Neuronal stem cell (in vitro differentiated cells): ENCODE results near the gene ATRX.
A peak's percentile ranks its signal among the peaks of the same experiment; 100 is the strongest.

Source experiments
- DNase-seq: peaks from one replicate; pipeline ENCODE4 v3.0.0-alpha.2; 2013; ENCODE audit warnings: low spot score
- H2AFZ ChIP-seq: one replicate; pipeline ENCODE4 v1.6.1; 2013; ENCODE audit warnings: mild to moderate bottlenecking, low read length, inconsistent platforms
- H2AK5ac ChIP-seq: 2 replicates; pipeline ENCODE4 v1.6.1; 2013; ENCODE audit warnings: low read depth, mild to moderate bottlenecking, inconsistent platforms, low read length, moderate library complexity, mixed read lengths
- H2BK120ac ChIP-seq: 2 replicates; pipeline ENCODE4 v1.6.1; 2013; ENCODE audit warnings: low read depth, mild to moderate bottlenecking, inconsistent platforms, low read length, moderate library complexity, mixed read lengths
- H2BK12ac ChIP-seq: one replicate; pipeline ENCODE4 v1.6.1; 2013; ENCODE audit warnings: low read length, inconsistent platforms
- H2BK15ac ChIP-seq: 2 replicates; pipeline ENCODE4 v1.6.1; 2013; ENCODE audit warnings: mild to moderate bottlenecking, low read length, inconsistent platforms, mixed read lengths
- H2BK5ac ChIP-seq: one replicate; pipeline ENCODE4 v1.6.1; 2013; ENCODE audit warnings: inconsistent platforms, mild to moderate bottlenecking, low read length, moderate library complexity
- H3K14ac ChIP-seq: one replicate; pipeline ENCODE4 v1.6.1; 2013; ENCODE audit warnings: low read length, inconsistent platforms
- H3K18ac ChIP-seq: 2 replicates; pipeline ENCODE4 v1.6.1; 2013; ENCODE audit warnings: low read length, inconsistent platforms
- H3K23ac ChIP-seq: 2 replicates; pipeline ENCODE4 v1.6.1; 2013; ENCODE audit warnings: low read depth, mild to moderate bottlenecking, mixed read lengths, low read length, inconsistent platforms; ENCODE audit not compliant: poor library complexity
- H3K27ac ChIP-seq: replicated peaks from 3 replicates; pipeline ENCODE4 v1.5.1; 2013; ENCODE audit warnings: low read length, inconsistent platforms
- H3K27me3 ChIP-seq, 3 experiments: 2 replicates each; pipeline ENCODE4 v1.6.1; 2013; ENCODE audit warnings: low read length in 3 of 3, mild to moderate bottlenecking in 2 of 3, inconsistent platforms in 1 of 3, low read depth in 1 of 3, mixed read lengths in 1 of 3, moderate library complexity in 1 of 3; ENCODE audit not compliant: control insufficient read depth in 3 of 3, insufficient read depth in 3 of 3
- H3K36me3 ChIP-seq, 2 donors: replicated peaks in 1 of 2; 2 replicates each; pipeline ENCODE4 v1.6.1; 2013; ENCODE audit warnings: low read length in 2 of 2; ENCODE audit not compliant: control insufficient read depth in 2 of 2, insufficient read depth in 2 of 2
- H3K4ac ChIP-seq: 2 replicates; pipeline ENCODE4 v1.6.1; 2013; ENCODE audit warnings: inconsistent platforms, mild to moderate bottlenecking, low read length, moderate library complexity
- H3K4me1 ChIP-seq, 2 donors: 1 replicate in 1 of 2; 2 replicates in 1 of 2; pipeline ENCODE4 v1.6.1; 2013; ENCODE audit warnings: low read length in 2 of 2, low read depth in 1 of 2; ENCODE audit not compliant: control insufficient read depth in 2 of 2, insufficient read depth in 1 of 2
- H3K4me2 ChIP-seq: one replicate; pipeline ENCODE4 v1.6.1; 2013; ENCODE audit warnings: mild to moderate bottlenecking, low read length, inconsistent platforms; ENCODE audit not compliant: insufficient read depth, poor library complexity, severe bottlenecking
- H3K4me3 ChIP-seq, 2 donors: 2 replicates each; pipeline ENCODE4 v1.5.1; 2013; ENCODE audit warnings: low read length in 2 of 2, mild to moderate bottlenecking in 2 of 2, inconsistent platforms in 1 of 2, moderate library complexity in 1 of 2
- H3K79me1 ChIP-seq: one replicate; pipeline ENCODE4 v1.6.1; 2013; ENCODE audit warnings: low read depth, mild to moderate bottlenecking, inconsistent platforms, low read length, moderate library complexity
- H3K9ac ChIP-seq: one replicate; pipeline ENCODE4 v1.6.1; 2013; ENCODE audit warnings: mild to moderate bottlenecking, low read depth, low read length, inconsistent platforms; ENCODE audit not compliant: poor library complexity
- H3K9me3 ChIP-seq, 2 donors: replicated peaks in 1 of 2; 2 replicates each; pipeline versions ENCODE3 to v1.6.1; 2013; ENCODE audit warnings: low read length in 2 of 2, mild to moderate bottlenecking in 2 of 2, inconsistent platforms in 1 of 2, low read depth in 1 of 2, mixed read lengths in 1 of 2, moderate library complexity in 1 of 2; ENCODE audit not compliant: control insufficient read depth in 2 of 2, insufficient read depth in 1 of 2
- H4K8ac ChIP-seq: one replicate; pipeline ENCODE4 v1.6.1; 2013; ENCODE audit warnings: low read depth, mild to moderate bottlenecking, inconsistent platforms, low read length, moderate library complexity
- H4K91ac ChIP-seq: one replicate; pipeline ENCODE4 v1.6.1; 2013; ENCODE audit warnings: low read length, low read depth, mild to moderate bottlenecking, inconsistent platforms; ENCODE audit not compliant: poor library complexity
- WGBS, 2 donors: extraction: QIAGEN DNeasy Blood & Tissue Kit; methylation state at CpG; one replicate each; pipeline ENCODE4 v1.1.7; 2013; ENCODE audit warnings: missing lambda C conversion rate in 2 of 2, mixed read lengths in 1 of 2; ENCODE audit not compliant: insufficient read length in 2 of 2, insufficient replicate concordance in 1 of 2; ENCODE audit errors: extremely low coverage in 2 of 2; 5-methylcytosine and 5-hydroxymethylcytosine counted together

Gene ATRX

GRCh38 chrX:77793946-77794345 is 7.9 kb upstream of the ATRX start:
- DNase-seq, result no peak
- Histone ChIP-seq H3K36me3 (no peaks in the 10 kb centered on the region), H3K4me3 (no peak overlapping the region), H3K4ac (no peak overlapping the region), H3K4me1 (no peaks in the 10 kb centered on the region), H3K14ac (no peak overlapping the region), H2BK120ac (no peak overlapping the region), H3K27ac (no peak overlapping the region), H2AFZ (no peak overlapping the region), H3K4me2 (no peak overlapping the region), H2BK15ac (no peak overlapping the region), H3K9ac (no peak overlapping the region), H2BK5ac (no peak overlapping the region), H2AK5ac (no peak overlapping the region), H3K27me3 (no peaks in the 10 kb centered on the region), H4K91ac (no peak overlapping the region), H2BK12ac (no peak overlapping the region), H4K8ac (no peak overlapping the region), H3K18ac (no peak overlapping the region), H3K23ac (no peak overlapping the region), H3K79me1 (no peaks in the 10 kb centered on the region), H3K9me3 (no peaks in the 10 kb centered on the region)
- no CpG with 5 or more reads among the region's 6 CpGs for WGBS, 2 donors

- Histone ChIP-seq H2AK5ac (no peak overlapping the region), H3K23ac (no peak overlapping the region), H3K18ac (no peak overlapping the region), H2BK120ac (no peak overlapping the region), H3K4me3 (no peak overlapping the region), H3K14ac (no peak overlapping the region), H4K8ac (no peak overlapping the region), H3K9ac (no peak overlapping the region), H3K4me1 (no peaks in the 10 kb centered on the region), H4K91ac (no peak overlapping the region), H2BK12ac (no peak overlapping the region), H3K27ac (no peak overlapping the region), H3K4me2 (no peak overlapping the region), H2BK5ac (no peak overlapping the region), H2BK15ac (no peak overlapping the region), H3K36me3 (peaks cover 0 to 9% of the 10 kb centered on the region in 2 donors), H2AFZ (peak overlapping the region; percentile 14), H3K9me3 (no peaks in the 10 kb centered on the region), H3K79me1 (no peaks in the 10 kb centered on the region), H3K27me3 (no peaks in the 10 kb centered on the region), H3K4ac (no peak overlapping the region)
- no peak for DNase-seq
- WGBS, 2 donors, result no CpG with 5 or more reads among the region's 2 CpGs
Observed at GRCh38 chrX:77788050-77788449, 2.0 kb upstream of the ATRX start.

- no CpG with 5 or more reads among the region's 5 CpGs for WGBS, 2 donors
- Histone ChIP-seq H3K9ac (no peak overlapping the region), H3K36me3 (peaks cover 0 to 15% of the 10 kb centered on the region in 2 donors), H3K4ac (no peak overlapping the region), H2BK120ac (no peak overlapping the region), H3K18ac (no peak overlapping the region), H3K4me2 (no peak overlapping the region), H3K27ac (no peak overlapping the region), H3K9me3 (no peaks in the 10 kb centered on the region), H3K27me3 (no peaks in the 10 kb centered on the region), H3K4me3 (peak overlapping the region in 1 of 2 donors; percentile 90), H4K91ac (no peak overlapping the region), H3K4me1 (no peaks in the 10 kb centered on the region), H2AK5ac (no peak overlapping the region), H2BK15ac (no peak overlapping the region), H2AFZ (peak overlapping the region; percentile 87), H3K14ac (no peak overlapping the region), H3K23ac (no peak overlapping the region), H4K8ac (no peak overlapping the region), H2BK5ac (no peak overlapping the region), H3K79me1 (no peaks in the 10 kb centered on the region), H2BK12ac (no peak overlapping the region)
- DNase-seq, result no peak
Observed at GRCh38 chrX:77786365-77786680, 307 bp upstream of the ATRX start.

- no peaks in the 10 kb centered on the region for H3K4me1 ChIP-seq
- WGBS, 2 donors, result no CpG with 5 or more reads among the region's 3 CpGs
Observed at GRCh38 chrX:77779695-77780094, 6.3 kb downstream of the ATRX start.

More at GRCh38 chrX:77779695-77780094, 6.3 kb downstream of the ATRX start:
- Histone ChIP-seq H3K14ac (no peak overlapping the region), H3K9ac (no peak overlapping the region), H4K8ac (no peak overlapping the region), H3K27ac (no peak overlapping the region), H2BK12ac (no peak overlapping the region), H3K36me3 (peaks cover 0 to 21% of the 10 kb centered on the region in 2 donors), H2BK15ac (no peak overlapping the region), H3K4ac (no peak overlapping the region), H3K27me3 (no peaks in the 10 kb centered on the region), H4K91ac (no peak overlapping the region), H3K4me3 (no peak overlapping the region), H2AFZ (no peak overlapping the region), H2AK5ac (no peak overlapping the region), H2BK5ac (no peak overlapping the region), H3K18ac (no peak overlapping the region), H3K9me3 (no peaks in the 10 kb centered on the region), H2BK120ac (no peak overlapping the region), H3K23ac (no peak overlapping the region), H3K79me1 (no peaks in the 10 kb centered on the region), H3K4me2 (no peak overlapping the region)
- no peak for DNase-seq
